Measurements from ENCODE around the gene COL5A1.
"Not testable (repeated sequence)": the region's sequence is repeated elsewhere in the genome, so short reads cannot be mapped to it uniquely, and the experiment has no call there.

COL5A1 gene

GRCh38 chr9:134640506-134641172 lies 964 bp upstream of the COL5A1 start:
- DNase-seq (ENCODE audit: low spot score): no peak

- no peak for DNase-seq (ENCODE audit: low spot score)
Measured at GRCh38 chr9:134641990-134642384, 384 bp downstream of the COL5A1 start.

GRCh38 chr9:134642385-134643181 lies 980 bp downstream of the COL5A1 start:
- DNase-seq (ENCODE audit: low spot score): no peak

DNA sequence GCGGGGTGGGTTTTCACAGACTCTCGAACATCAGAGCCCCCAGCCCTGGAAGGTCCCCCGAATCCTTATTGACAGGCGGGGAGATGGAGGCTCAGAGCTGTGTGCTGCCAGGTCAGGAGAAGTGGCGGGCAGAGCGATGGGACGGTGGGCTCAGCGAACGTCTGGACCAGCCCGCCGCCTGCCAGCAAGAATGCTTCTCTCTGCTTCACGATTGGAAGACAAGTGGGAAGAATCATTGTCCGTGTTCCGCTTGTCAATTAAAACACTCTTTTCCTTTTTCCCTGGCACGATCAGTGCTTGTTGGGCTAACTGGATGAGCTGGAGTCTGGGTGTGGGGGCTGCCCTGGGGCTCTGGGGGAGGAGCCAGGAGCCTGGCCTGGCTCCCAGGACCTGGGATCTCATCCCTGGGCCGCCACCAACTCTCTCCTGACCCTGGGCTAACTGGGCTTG lies 1.6 kb downstream of the COL5A1 start:
- DNase-seq (ENCODE audit: low spot score): no peak

DNA sequence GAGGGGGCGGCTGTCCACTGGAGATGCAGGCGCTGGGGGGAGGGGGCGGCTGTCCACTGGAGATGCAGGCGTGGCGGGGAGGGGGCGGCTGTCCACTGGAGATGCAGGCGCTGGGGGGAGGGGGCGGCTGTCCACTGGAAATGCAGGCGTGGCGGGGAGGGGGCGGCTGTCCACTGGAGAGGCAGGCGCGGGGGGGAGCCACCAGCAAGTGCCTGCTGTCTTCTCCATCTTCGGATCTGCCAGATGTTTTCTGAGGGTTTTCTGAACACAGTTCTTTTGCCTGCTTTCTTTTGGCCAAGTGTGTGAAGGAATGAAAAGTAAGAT lies 2.8 kb downstream of the COL5A1 start:
- DNase-seq (ENCODE audit: low spot score): not testable (repeated sequence)

GRCh38 chr9:134644725-134645606 lies 3.4 kb downstream of the COL5A1 start:
- DNase-seq (ENCODE audit: low spot score): no peak

DNA sequence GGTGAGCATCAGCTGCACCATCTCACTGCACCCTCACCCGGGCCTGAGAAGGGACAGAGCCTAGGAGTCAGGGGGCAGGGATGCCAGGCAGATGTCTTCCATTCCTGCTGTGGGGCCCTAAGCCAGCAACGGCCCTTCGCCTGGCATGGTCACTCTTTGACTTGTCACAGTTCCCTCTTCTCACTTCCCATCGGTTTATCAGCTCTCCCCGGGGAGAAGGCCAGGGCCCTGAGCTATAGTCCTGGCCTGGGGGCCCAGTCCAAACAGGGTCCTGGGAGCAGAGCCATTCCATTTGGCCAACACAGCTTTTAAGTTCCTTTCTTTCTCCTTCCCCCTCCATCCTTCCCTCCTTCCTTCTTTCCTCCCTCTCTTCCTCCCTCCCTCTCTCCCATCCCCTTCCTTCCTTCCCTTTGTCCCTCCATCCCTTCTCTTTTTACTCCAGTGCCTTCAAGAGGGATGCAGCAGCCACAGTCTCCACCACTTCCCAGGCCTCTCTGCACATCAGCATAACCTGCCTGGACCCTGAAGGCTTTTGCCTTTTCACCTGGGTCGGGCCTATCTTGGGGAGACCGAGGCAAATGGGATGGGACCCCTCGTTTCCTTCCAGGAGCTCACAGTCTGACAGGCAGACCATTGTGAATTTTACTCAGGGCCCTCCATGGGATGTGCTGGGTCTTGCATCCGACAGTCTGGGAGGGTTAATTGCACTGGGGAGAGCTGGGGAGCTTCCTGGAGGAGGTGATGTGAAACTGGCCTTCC lies 4.2 kb downstream of the COL5A1 start:
- no peak for DNase-seq (ENCODE audit: low spot score)

DNA sequence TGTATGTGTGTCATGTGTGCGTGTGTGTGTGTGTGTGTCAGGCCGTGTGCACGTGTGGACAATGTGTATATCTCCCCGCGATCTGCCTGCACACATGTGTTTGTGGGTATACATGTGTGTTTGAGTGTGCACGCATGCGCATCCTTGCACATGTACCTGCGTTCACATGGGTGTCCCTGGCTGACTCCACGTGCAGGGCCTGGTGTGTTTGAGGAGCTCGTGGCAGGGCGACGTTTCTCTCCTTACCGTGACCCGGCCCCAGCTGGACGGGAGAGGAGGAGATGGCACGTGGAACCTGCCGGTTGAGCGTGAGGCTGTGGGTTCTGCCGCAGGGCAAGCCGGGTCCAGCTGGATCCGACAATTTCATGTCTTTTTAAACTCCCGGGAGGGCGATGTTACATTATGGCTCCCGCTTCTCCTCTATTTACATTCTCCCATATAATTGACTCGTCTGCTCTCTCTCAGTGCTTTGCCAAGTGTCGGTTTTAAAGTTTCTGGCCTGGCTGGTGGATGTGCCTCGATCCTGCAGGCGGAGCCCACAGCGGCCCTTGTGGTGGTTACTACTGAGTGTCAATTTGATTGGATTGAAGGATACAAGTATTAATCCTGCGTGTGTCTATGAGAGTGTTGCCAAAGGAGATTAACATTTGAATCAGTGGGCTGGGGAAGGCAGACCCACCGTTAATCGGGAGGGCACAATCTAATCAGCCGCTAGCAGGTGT lies 5.9 kb downstream of the COL5A1 start:
- no peak for DNase-seq (ENCODE audit: low spot score)

GRCh38 chr9:134648701-134649530 lies 7.3 kb downstream of the COL5A1 start:
- DNase-seq (ENCODE audit: low spot score): no peak

GRCh38 chr9:134650431-134651190 lies 9.0 kb downstream of the COL5A1 start:
- DNase-seq (ENCODE audit: low spot score): no peak

GRCh38 chr9:134651226-134651905 lies 9.8 kb downstream of the COL5A1 start:
- no peak for DNase-seq (ENCODE audit: low spot score)

DNA sequence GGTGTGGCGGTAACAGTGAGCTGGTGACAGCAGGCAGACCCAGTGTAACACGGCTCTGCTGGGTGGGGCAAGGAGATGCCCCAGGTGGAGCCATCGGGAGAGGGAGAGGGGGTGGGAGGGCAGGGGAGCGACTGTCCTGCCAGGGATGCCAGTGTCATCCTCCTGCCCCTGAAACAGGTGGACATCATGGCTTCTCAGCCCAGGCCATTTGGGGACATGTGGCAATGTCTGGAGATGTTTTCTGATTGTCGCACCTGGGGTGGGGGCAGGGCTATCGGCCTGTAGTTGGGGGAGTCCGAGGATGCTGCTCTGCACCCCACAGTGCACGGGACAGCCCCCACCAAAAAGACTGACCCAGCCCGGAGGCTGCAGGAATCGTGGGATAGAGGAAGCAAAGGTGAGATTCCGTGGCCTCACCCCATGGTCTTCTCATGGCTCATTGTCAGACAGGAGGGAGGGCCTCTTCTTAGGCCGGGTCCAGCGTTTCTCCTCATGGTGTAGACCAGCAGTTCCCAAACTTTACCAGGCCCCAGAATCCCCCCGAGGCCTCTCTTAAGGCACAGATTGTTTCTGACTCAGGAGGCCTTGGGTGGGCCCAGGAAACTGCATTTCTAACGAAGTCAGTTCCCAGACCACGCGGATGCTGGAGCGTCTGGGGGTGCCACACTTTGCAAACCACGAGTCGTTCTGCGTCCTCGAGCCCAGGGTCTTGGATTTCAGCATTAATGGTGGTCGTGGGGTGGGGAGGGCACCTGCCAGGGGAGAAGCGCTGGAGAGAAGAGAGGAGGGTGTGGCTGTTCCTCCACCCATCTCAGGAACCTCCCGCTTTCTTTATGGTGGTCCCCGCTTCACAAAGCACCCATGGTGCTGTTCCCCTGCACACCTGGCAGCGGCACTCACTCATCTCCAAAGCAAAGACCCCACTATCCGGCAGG lies 11.0 kb downstream of the COL5A1 start:
- DNase-seq (ENCODE audit: low spot score): no peak

GRCh38 chr9:134653259-134654009 lies 11.8 kb downstream of the COL5A1 start:
- DNase-seq (ENCODE audit: low spot score): no peak

- DNase-seq (ENCODE audit: low spot score): no peak
Measured at GRCh38 chr9:134655101-134655500, 13.5 kb downstream of the COL5A1 start.

DNA sequence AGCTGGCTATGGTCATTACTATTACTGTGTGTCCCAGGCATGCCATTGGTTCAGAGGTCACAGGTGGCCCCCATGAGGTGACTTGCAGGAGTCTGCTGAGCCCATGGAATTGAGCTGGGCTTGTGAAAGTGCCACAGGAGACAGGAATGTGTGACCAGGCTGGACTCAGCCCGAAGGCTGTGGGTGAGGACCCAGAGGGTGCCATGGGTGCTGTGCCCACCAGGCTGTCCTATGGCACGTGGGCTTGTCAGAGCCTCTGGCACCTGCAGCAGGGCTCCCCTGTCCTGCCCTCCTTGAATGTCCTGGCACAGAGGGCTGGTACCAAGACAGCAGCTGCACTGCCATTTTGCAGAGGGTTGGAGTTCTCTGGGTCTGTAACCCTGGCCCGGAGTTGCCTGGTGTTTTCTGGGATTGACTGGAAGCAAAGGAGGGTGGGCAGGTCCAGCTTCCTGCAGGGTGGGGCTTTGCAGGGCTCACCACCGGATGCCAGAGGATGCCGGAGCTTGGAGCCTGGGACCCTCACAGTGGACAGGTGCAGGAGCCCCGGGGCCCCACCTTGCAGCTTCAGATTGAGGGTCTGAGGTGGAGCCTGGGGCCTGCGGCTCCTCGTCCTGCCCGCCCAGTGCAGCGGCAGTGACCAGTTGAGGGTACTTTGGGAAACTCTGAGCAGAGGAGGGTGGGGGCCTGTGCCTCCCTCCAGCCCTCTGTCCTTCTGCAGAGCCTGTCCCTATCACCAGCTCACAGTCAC lies 14.2 kb downstream of the COL5A1 start:
- no peak for DNase-seq (ENCODE audit: low spot score)

GRCh38 chr9:134656334-134657006 lies 14.9 kb downstream of the COL5A1 start:
- DNase-seq (ENCODE audit: low spot score): no peak
